Chondrocyte (in vitro differentiated cells): ENCODE data around the gene RNU6-1. TPM values are rescaled to one million over a fixed set of nuclear protein-coding genes. Genes with fewer than 3 reads are reported as not detected.

Experiments
- DNase-seq: peaks from one replicate; pipeline ENCODE4 v3.0.0; 2021; ENCODE audit warnings: mixed read lengths, low spot score
- H3K27ac Mint-ChIP-seq: one replicate; pipeline ENCODE4 v1.8.0; 2021; ENCODE audit warnings: mild to moderate bottlenecking, moderate library complexity, mixed read lengths; ENCODE audit not compliant: unreplicated experiment
- H3K27me3 Mint-ChIP-seq: 2 replicates; pipeline ENCODE4 v1.8.0; 2021; ENCODE audit warnings: low read depth, mixed read lengths
- H3K36me3 Mint-ChIP-seq: 2 replicates; pipeline ENCODE4 v1.8.0; 2021; ENCODE audit warnings: low read depth, mixed read lengths
- H3K4me1 Mint-ChIP-seq: 2 replicates; pipeline ENCODE4 v1.8.0; 2021; ENCODE audit warnings: low read depth, mild to moderate bottlenecking, mixed read lengths
- H3K4me3 Mint-ChIP-seq: one replicate; pipeline ENCODE4 v1.8.0; 2021; ENCODE audit warnings: mild to moderate bottlenecking, moderate library complexity, mixed read lengths; ENCODE audit not compliant: unreplicated experiment
- H3K9me3 Mint-ChIP-seq: 2 replicates; pipeline ENCODE4 v1.8.0; 2021; ENCODE audit warnings: low read depth, mixed read lengths
- CTCF ChIP-seq: fragments of 200-600 bp; sonication (generic); IDR thresholded peaks from 2 replicates; pipeline ENCODE4 v1.5.0; 2021; ENCODE audit warnings: antibody characterized with exemption, mild to moderate bottlenecking, moderate library complexity
- total RNA-seq: library from RNA; stranded (reverse); gene quantifications from 3 replicates; pipeline ENCODE4 v1.2.1, GENCODE V29; 2021

RNU6-1 gene
- total RNA-seq, 1 donor from 2014 or later, result not detected

GRCh38 chr15:67796196-67797127 is 43.4 kb downstream of the RNU6-1 start:
- peaks cover 19% of the 10 kb centered on the region for H3K9me3 Mint-ChIP-seq
- no peak for TF ChIP-seq CTCF
- H3K27ac Mint-ChIP-seq, result no peak overlapping the region
- no peak for DNase-seq
- H3K27me3 Mint-ChIP-seq, result no peaks in the 10 kb centered on the region
- no peak overlapping the region for H3K4me3 Mint-ChIP-seq
- peaks cover 15% of the 10 kb centered on the region for H3K4me1 Mint-ChIP-seq
- H3K36me3 Mint-ChIP-seq, result peaks cover 13% of the 10 kb centered on the region

GRCh38 chr15:67794832-67795574 is 44.8 kb downstream of the RNU6-1 start:
- H3K9me3 Mint-ChIP-seq, result peaks cover 19% of the 10 kb centered on the region
- DNase-seq, result no peak
- H3K4me3 Mint-ChIP-seq, result no peak overlapping the region
- TF ChIP-seq CTCF, result no peak
- peaks cover 13% of the 10 kb centered on the region for H3K36me3 Mint-ChIP-seq
- no peak overlapping the region for H3K27ac Mint-ChIP-seq
- peaks cover 15% of the 10 kb centered on the region for H3K4me1 Mint-ChIP-seq
- no peaks in the 10 kb centered on the region for H3K27me3 Mint-ChIP-seq

GRCh38 chr15:67792250-67792942 is 47.4 kb downstream of the RNU6-1 start:
- no peak for TF ChIP-seq CTCF
- H3K9me3 Mint-ChIP-seq, result peaks cover 19% of the 10 kb centered on the region
- H3K4me1 Mint-ChIP-seq, result peaks cover 15% of the 10 kb centered on the region
- H3K4me3 Mint-ChIP-seq, result no peak overlapping the region
- peaks cover 13% of the 10 kb centered on the region for H3K36me3 Mint-ChIP-seq
- DNase-seq, result no peak
- no peaks in the 10 kb centered on the region for H3K27me3 Mint-ChIP-seq
- H3K27ac Mint-ChIP-seq, result no peak overlapping the region

GRCh38 chr15:67790610-67791319 is 49.1 kb downstream of the RNU6-1 start:
- Mint-ChIP-seq H3K36me3 (peaks cover 11% of the 10 kb centered on the region), H3K27ac (no peak overlapping the region), H3K4me1 (peaks cover 6% of the 10 kb centered on the region), H3K27me3 (no peaks in the 10 kb centered on the region), H3K9me3 (peaks cover 14% of the 10 kb centered on the region), H3K4me3 (no peak overlapping the region)
- no peak for TF ChIP-seq CTCF
- DNase-seq, result no peak

Other genes starting within 250 kb of the RNU6-1 start
- gene SKOR1, start 14.5 kb downstream of the RNU6-1 start, total RNA-seq, result 0.15 to 0.27 TPM (median 0.22 TPM) in 3 replicates
- 30.8 to 39.1 TPM (median 32.6 TPM) in 3 replicates for gene PIAS1, start 214.3 kb upstream of the RNU6-1 start, total RNA-seq